T-cell (primary cell): Measurements from ENCODE around the gene LRRC57. TPM values are rescaled to one million over a fixed set of nuclear protein-coding genes. Genes with fewer than 3 reads are reported as not detected.
A peak's percentile ranks its signal among the peaks of the same experiment; 100 is the strongest.

Experiments
- ATAC-seq, 4 experiments: fragments of 200-7000 bp in 3 of 4; fragments of 150-1000 bp in 1 of 4; cut with Tn5 transposase; replicated peaks in 1 of 4; 1 replicate in 3 of 4; 2 replicates in 1 of 4; pipeline ENCODE4 v1.10.0; 2021; ENCODE audit warnings: moderate library complexity in 3 of 4, mild to moderate bottlenecking in 2 of 4, moderate number of reproducible peaks in 1 of 4
- CTCF ChIA-PET, 2 donors: fragments of 300-600 bp; sonication (Branson Sonifier 250); formaldehyde crosslinking; loops; one replicate each; lab custom pipeline; 2022; ENCODE audit warnings: antibody characterized with exemption in 2 of 2; lab: Charles Lee
- POLR2A ChIA-PET, 2 donors: fragments of 300-600 bp; sonication (Branson Sonifier 250); formaldehyde crosslinking; loops; one replicate each; lab custom pipeline; 2022; ENCODE audit warnings: antibody characterized with exemption in 2 of 2; lab: Charles Lee
- DNase-seq, 35 experiments: peaks; one replicate each; pipeline versions ENCODE4 v3.0.0 to v3.0.0-alpha.2; 2013 to 2023
- H3K27ac ChIP-seq: one replicate; pipeline ENCODE4 v1.5.1; 2013; ENCODE audit warnings: low read length
- H3K27me3 ChIP-seq, 2 experiments: replicated peaks in 1 of 2; 1 replicate in 1 of 2; 2 replicates in 1 of 2; pipeline versions ENCODE4 v1.6.1 to v1.7.0; 2013; ENCODE audit warnings: low read length in 1 of 2, mixed read lengths in 1 of 2; ENCODE audit not compliant: control insufficient read depth in 2 of 2, insufficient read depth in 2 of 2; ENCODE audit errors: extremely low read depth in 1 of 2
- H3K36me3 ChIP-seq, 2 donors: 1 replicate in 1 of 2; 2 replicates in 1 of 2; pipeline versions ENCODE4 v1.6.1 to v1.7.0; 2013; ENCODE audit warnings: low read length in 1 of 2; ENCODE audit not compliant: control insufficient read depth in 2 of 2, insufficient read depth in 1 of 2; ENCODE audit errors: extremely low read depth in 1 of 2
- H3K4me1 ChIP-seq, 2 experiments: 1 replicate in 1 of 2; 2 replicates in 1 of 2; pipeline versions ENCODE4 v1.6.1 to v1.7.0; 2013; ENCODE audit warnings: low read length in 2 of 2, mixed read lengths in 1 of 2; ENCODE audit not compliant: insufficient read depth in 2 of 2, control insufficient read depth in 1 of 2; ENCODE audit errors: extremely low read depth in 1 of 2
- H3K4me3 ChIP-seq, 2 donors: 1 replicate in 1 of 2; 2 replicates in 1 of 2; pipeline versions ENCODE4 v1.5.1 to v1.7.0; 2013; ENCODE audit warnings: mild to moderate bottlenecking in 2 of 2, low read length in 1 of 2, moderate library complexity in 1 of 2; ENCODE audit not compliant: control insufficient read depth in 1 of 2; ENCODE audit errors: extremely low read depth in 1 of 2
- H3K9me3 ChIP-seq: 2 replicates; pipeline ENCODE4 v1.7.0; 2013
- H3K27ac Mint-ChIP-seq, 2 donors: one replicate each; pipeline ENCODE4 v1.8.0; 2020 to 2021; ENCODE audit warnings: mild to moderate bottlenecking in 2 of 2, mixed read lengths in 2 of 2
- H3K27me3 Mint-ChIP-seq, 2 donors: one replicate each; pipeline ENCODE4 v1.8.0; 2021 to 2022; ENCODE audit warnings: mixed read lengths in 2 of 2
- H3K36me3 Mint-ChIP-seq: one replicate; pipeline ENCODE4 v1.8.0; 2021; ENCODE audit warnings: mixed read lengths
- H3K4me1 Mint-ChIP-seq, 3 donors: one replicate each; pipeline ENCODE4 v1.8.0; 2020 to 2022; ENCODE audit warnings: mixed read lengths in 3 of 3, mild to moderate bottlenecking in 1 of 3
- H3K4me3 Mint-ChIP-seq, 3 donors: one replicate each; pipeline ENCODE4 v1.8.0; 2020 to 2022; ENCODE audit warnings: mild to moderate bottlenecking in 3 of 3, mixed read lengths in 3 of 3, moderate library complexity in 3 of 3
- H3K9me3 Mint-ChIP-seq, 3 donors: one replicate each; pipeline ENCODE4 v1.8.0; 2020 to 2022; ENCODE audit warnings: mixed read lengths in 3 of 3
- WGBS: methylation state at CpG from one replicate; pipeline ENCODE4 v1.1.5; 2013; ENCODE audit warnings: missing lambda C conversion rate; ENCODE audit not compliant: insufficient coverage; 5-methylcytosine and 5-hydroxymethylcytosine counted together
- total RNA-seq, 35 experiments: library from RNA in 6 of 35; stranded (reverse) in 6 of 35; fragments of 120-200 nt in 1 of 35; gene quantifications; one replicate each; pipeline versions ENCODE4 v1.2.1 to v1.2.4 and lab custom pipeline; 2013 to 2026

LRRC57 gene
- total RNA-seq: 10 to 100 TPM; 13.4 to 24.6 (median 18.4) TPM
- total RNA-seq (2013): 18.3 TPM
- total RNA-seq (lab: John Stamatoyannopoulos, UW): 6.1 to 16.7 (median 13.4) reads per million in 29 experiments

- Histone ChIP-seq H3K27me3 (no peaks in the 10 kb centered on the region), H3K4me1 (peaks cover 5 to 24% of the 10 kb centered on the region in 2 experiments), H3K4me3 (peak within 1 kb of the TSS; percentile 93 to 96), H3K36me3 (peaks cover 0 to 22% of the 10 kb centered on the region in 2 donors), H3K27ac (peak within 1 kb of the TSS; percentile 80), H3K9me3 (no peaks in the 10 kb centered on the region)
- ATAC-seq: peak; percentile 87 to 93 (median 92)
- H3K27me3 Mint-ChIP-seq: no peaks in the 10 kb centered on the region
- H3K27ac Mint-ChIP-seq: peak within 1 kb of the TSS; percentile 93 to 95
- H3K4me1 Mint-ChIP-seq: peaks cover 43 to 63% (median 58%) of the 10 kb centered on the region in 3 donors
- no peaks in the 10 kb centered on the region for H3K9me3 Mint-ChIP-seq
- ChIA-PET CTCF (interaction anchor here in 1 of 2 donors (0.6 to 0.8 kb wide), 2 partner anchors 77 to 1205 kb away, joined by 3 read pairs; no protein-coding TSS in a partner anchor), POLR2A (interaction anchor here (0.6 to 1.3 kb wide), 6 partner anchors 10 to 1449 kb away, joined by 3 to 6 read pairs (median 4); partner anchors contain the start of genes SNAP23 (in 1 of the 2) and STARD9 (in 1 of the 2))
- peaks cover 8% of the 10 kb centered on the region for H3K36me3 Mint-ChIP-seq
- DNase-seq: peak; percentile 66 to 92 (median 81)
- peak within 1 kb of the TSS; percentile 88 to 98 (median 97) for H3K4me3 Mint-ChIP-seq
- WGBS: under 1% methylated on average over 71 of the region's 71 CpGs
Measured at GRCh38 chr15:42548249-42549031, at the start of gene LRRC57, which contains the start of gene HAUS2. LRRC57 (minus strand) TSS chr15:42548793; CDS start chr15:42548434, 359 bp downstream. HAUS2 (plus strand) TSS chr15:42548838; CDS start chr15:42548873, 35 bp downstream.

GRCh38 chr15:42595626-42596240 lies 47.1 kb upstream of the LRRC57 start:
- no peaks in the 10 kb centered on the region for H3K9me3 Mint-ChIP-seq
- CTCF ChIA-PET: interaction anchor here in 1 of 2 donors (1.0 kb wide), 1 partner anchor 14 kb away, joined by 3 read pairs; no protein-coding TSS in a partner anchor
- no peaks in the 10 kb centered on the region for H3K27me3 Mint-ChIP-seq
- WGBS: 97% methylated on average over 3 of the region's 4 CpGs
- H3K27ac Mint-ChIP-seq: no peak overlapping the region
- no peaks in the 10 kb centered on the region for H3K9me3 ChIP-seq
- H3K4me3 Mint-ChIP-seq: no peak overlapping the region
- no peaks in the 10 kb centered on the region for H3K4me1 Mint-ChIP-seq
- ATAC-seq (no peak), DNase-seq (no peak)
- no peaks in the 10 kb centered on the region for H3K27me3 ChIP-seq
- H3K36me3 Mint-ChIP-seq: peaks cover 6% of the 10 kb centered on the region
- no peak overlapping the region for H3K27ac ChIP-seq
- POLR2A ChIA-PET: no interaction called here
- no peaks in the 10 kb centered on the region for H3K36me3 ChIP-seq
- no peaks in the 10 kb centered on the region for H3K4me1 ChIP-seq
- H3K4me3 ChIP-seq: no peak overlapping the region

DNA sequence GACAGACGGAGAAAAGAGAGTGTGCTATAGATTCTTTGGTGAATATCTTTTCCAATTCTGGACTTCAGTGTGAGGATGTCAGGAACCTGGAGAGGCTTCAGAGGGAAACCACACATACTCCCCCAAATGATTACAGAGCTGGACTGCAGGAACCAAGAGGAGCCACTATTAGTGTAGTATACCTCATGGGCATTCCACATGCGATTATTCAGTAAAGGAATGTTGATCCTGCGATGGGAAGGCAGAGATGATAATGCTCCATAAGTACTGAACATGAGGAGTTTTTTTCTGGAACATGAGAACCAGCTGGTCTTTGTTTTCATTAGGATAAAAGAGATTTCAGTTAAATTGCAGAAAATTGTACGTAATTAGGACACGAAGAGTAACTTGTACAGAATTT lies 45.5 kb upstream of the LRRC57 start:
- H3K4me3 Mint-ChIP-seq: no peak overlapping the region
- CTCF ChIA-PET: interaction anchor here in 1 of 2 donors (0.6 kb wide), 1 partner anchor 21 kb away, joined by 7 read pairs; no protein-coding TSS in a partner anchor

DNA sequence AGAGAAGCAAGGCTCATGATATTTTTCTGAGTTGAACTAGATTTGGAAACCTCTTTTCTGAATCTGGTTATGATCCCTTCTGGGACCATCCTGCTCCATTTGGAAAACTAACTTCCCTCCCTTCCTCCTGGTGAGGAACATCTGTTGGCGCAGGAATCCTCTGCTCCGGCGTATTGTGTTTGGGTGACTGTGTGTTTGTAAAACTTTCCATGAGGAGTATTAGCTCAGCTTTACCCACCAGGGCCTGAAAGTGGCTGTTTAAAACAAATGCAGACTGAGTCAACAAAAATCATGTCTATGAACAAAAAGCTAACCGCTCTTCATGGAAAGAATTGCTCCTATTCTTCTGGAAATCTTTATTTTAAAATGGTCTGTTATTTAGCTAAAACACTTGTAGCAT lies 44.5 kb upstream of the LRRC57 start:
- Histone ChIP-seq H3K27me3 (no peaks in the 10 kb centered on the region), H3K9me3 (no peaks in the 10 kb centered on the region), H3K36me3 (no peaks in the 10 kb centered on the region), H3K4me3 (no peak overlapping the region), H3K4me1 (no peaks in the 10 kb centered on the region), H3K27ac (no peak overlapping the region)
- ChIA-PET POLR2A (interaction anchor here in 1 of 2 donors (0.7 kb wide), 1 partner anchor 16 kb away, joined by 10 read pairs; no protein-coding TSS in a partner anchor), CTCF (no interaction called here)
- H3K36me3 Mint-ChIP-seq: no peaks in the 10 kb centered on the region
- no peaks in the 10 kb centered on the region for H3K27me3 Mint-ChIP-seq
- DNase-seq (no peak), ATAC-seq (no peak)
- WGBS: no CpG with 5 or more reads among the region's 4 CpGs
- H3K4me1 Mint-ChIP-seq: no peaks in the 10 kb centered on the region
- H3K9me3 Mint-ChIP-seq: no peaks in the 10 kb centered on the region
- H3K4me3 Mint-ChIP-seq: no peak overlapping the region
- no peak overlapping the region for H3K27ac Mint-ChIP-seq

More for the DNA sequence above, 45.5 kb upstream of the LRRC57 start:
- H3K4me1 ChIP-seq: no peaks in the 10 kb centered on the region
- ATAC-seq: no peak
- no peak overlapping the region for H3K4me3 ChIP-seq
- no peaks in the 10 kb centered on the region for H3K27me3 ChIP-seq
- no peak overlapping the region for H3K27ac Mint-ChIP-seq
- no peaks in the 10 kb centered on the region for H3K9me3 ChIP-seq
- no peak for DNase-seq
- no peaks in the 10 kb centered on the region for H3K9me3 Mint-ChIP-seq
- no peaks in the 10 kb centered on the region for H3K4me1 Mint-ChIP-seq
- no peak overlapping the region for H3K27ac ChIP-seq
- no peaks in the 10 kb centered on the region for H3K36me3 Mint-ChIP-seq
- no peaks in the 10 kb centered on the region for H3K36me3 ChIP-seq
- POLR2A ChIA-PET: no interaction called here
- WGBS: 100% methylated on average over 2 of the region's 5 CpGs
- no peaks in the 10 kb centered on the region for H3K27me3 Mint-ChIP-seq

GRCh38 chr15:42592716-42593115 lies 44.1 kb upstream of the LRRC57 start:
- POLR2A ChIA-PET: no interaction called here
- H3K9me3 Mint-ChIP-seq: no peaks in the 10 kb centered on the region
- Histone ChIP-seq H3K27ac (no peak overlapping the region), H3K4me1 (no peaks in the 10 kb centered on the region), H3K27me3 (no peaks in the 10 kb centered on the region), H3K9me3 (no peaks in the 10 kb centered on the region), H3K36me3 (no peaks in the 10 kb centered on the region), H3K4me3 (no peak overlapping the region)
- CTCF ChIA-PET: interaction anchor here in 1 of 2 donors (0.7 kb wide), 1 partner anchor 25 kb away, joined by 6 read pairs; no protein-coding TSS in a partner anchor
- no peaks in the 10 kb centered on the region for H3K36me3 Mint-ChIP-seq
- no peak overlapping the region for H3K27ac Mint-ChIP-seq
- ATAC-seq (no peak), DNase-seq (no peak)
- 100% methylated on average over 2 of the region's 3 CpGs for WGBS
- no peak overlapping the region for H3K4me3 Mint-ChIP-seq
- no peaks in the 10 kb centered on the region for H3K4me1 Mint-ChIP-seq
- H3K27me3 Mint-ChIP-seq: no peaks in the 10 kb centered on the region
